Osteoblast (primary cell): Measurements from ENCODE around the gene SEPTIN12. TPM values are rescaled to one million over a fixed set of nuclear protein-coding genes. Genes with fewer than 3 reads are reported as not detected.

Experiments
- DNase-seq: peaks from one replicate; pipeline ENCODE4 v3.0.0; 2011; ENCODE audit warnings: low spot score, mixed read lengths; ENCODE audit not compliant: insufficient read length; ENCODE audit errors: missing footprints
- H2AFZ ChIP-seq: 2 replicates; pipeline ENCODE4 v1.6.0; 2011; ENCODE audit warnings: mild to moderate bottlenecking, low read length
- H3K27ac ChIP-seq: 2 replicates; pipeline ENCODE4 v1.5.1; 2011; ENCODE audit warnings: mild to moderate bottlenecking, low read depth, low read length, moderate library complexity
- H3K27me3 ChIP-seq: 2 replicates; pipeline ENCODE4 v1.6.0; 2012; ENCODE audit warnings: mild to moderate bottlenecking, control low read depth, inconsistent platforms, low read length, moderate library complexity; ENCODE audit not compliant: insufficient read depth
- H3K36me3 ChIP-seq: 2 replicates; pipeline ENCODE4 v1.5.1; 2011; ENCODE audit warnings: mild to moderate bottlenecking, low read length, control low read depth, moderate library complexity; ENCODE audit not compliant: insufficient read depth
- H3K4me1 ChIP-seq: 2 replicates; pipeline ENCODE4 v1.5.1; 2011; ENCODE audit warnings: mild to moderate bottlenecking, low read length, control low read depth, moderate library complexity; ENCODE audit not compliant: insufficient read depth
- H3K4me2 ChIP-seq: 2 replicates; pipeline ENCODE4 v1.6.0; 2011; ENCODE audit warnings: mild to moderate bottlenecking, low read length; ENCODE audit not compliant: insufficient read depth
- H3K4me3 ChIP-seq: fragments of 200-600 bp; sonication (generic); 3 replicates; pipeline ENCODE4 v1.5.1; 2012; ENCODE audit warnings: mild to moderate bottlenecking, low read length, inconsistent platforms; ENCODE audit not compliant: insufficient read depth
- H3K79me2 ChIP-seq: 2 replicates; pipeline ENCODE4 v1.6.0; 2012; ENCODE audit warnings: mild to moderate bottlenecking, low read length, control low read depth, inconsistent platforms; ENCODE audit not compliant: insufficient read depth
- H3K9me3 ChIP-seq: 2 replicates; pipeline ENCODE4 v1.5.1; 2011; ENCODE audit warnings: low read depth, low read length, control low read depth
- H4K20me1 ChIP-seq: 2 replicates; pipeline ENCODE4 v1.6.0; 2012; ENCODE audit warnings: mild to moderate bottlenecking, low read length, control low read depth; ENCODE audit not compliant: insufficient read depth
- total RNA-seq: library from RNA; depleted of rRNA; stranded (reverse); fragments of >200 nt; gene quantifications from 2 replicates; pipeline ENCODE4 v1.2.3, GENCODE V29; 2012
- TF ChIP-seq, protein P1 (sequence below): IDR thresholded peaks from 2 replicates; pipeline ENCODE4 v1.5.1; 2011; ENCODE audit warnings: mild to moderate bottlenecking, low read depth, low read length, moderate library complexity; ENCODE audit errors: extremely low read depth

Gene SEPTIN12, protein sequence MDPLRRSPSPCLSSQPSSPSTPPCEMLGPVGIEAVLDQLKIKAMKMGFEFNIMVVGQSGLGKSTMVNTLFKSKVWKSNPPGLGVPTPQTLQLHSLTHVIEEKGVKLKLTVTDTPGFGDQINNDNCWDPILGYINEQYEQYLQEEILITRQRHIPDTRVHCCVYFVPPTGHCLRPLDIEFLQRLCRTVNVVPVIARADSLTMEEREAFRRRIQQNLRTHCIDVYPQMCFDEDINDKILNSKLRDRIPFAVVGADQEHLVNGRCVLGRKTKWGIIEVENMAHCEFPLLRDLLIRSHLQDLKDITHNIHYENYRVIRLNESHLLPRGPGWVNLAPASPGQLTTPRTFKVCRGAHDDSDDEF
- total RNA-seq: not detected in 2 replicates

DNA sequence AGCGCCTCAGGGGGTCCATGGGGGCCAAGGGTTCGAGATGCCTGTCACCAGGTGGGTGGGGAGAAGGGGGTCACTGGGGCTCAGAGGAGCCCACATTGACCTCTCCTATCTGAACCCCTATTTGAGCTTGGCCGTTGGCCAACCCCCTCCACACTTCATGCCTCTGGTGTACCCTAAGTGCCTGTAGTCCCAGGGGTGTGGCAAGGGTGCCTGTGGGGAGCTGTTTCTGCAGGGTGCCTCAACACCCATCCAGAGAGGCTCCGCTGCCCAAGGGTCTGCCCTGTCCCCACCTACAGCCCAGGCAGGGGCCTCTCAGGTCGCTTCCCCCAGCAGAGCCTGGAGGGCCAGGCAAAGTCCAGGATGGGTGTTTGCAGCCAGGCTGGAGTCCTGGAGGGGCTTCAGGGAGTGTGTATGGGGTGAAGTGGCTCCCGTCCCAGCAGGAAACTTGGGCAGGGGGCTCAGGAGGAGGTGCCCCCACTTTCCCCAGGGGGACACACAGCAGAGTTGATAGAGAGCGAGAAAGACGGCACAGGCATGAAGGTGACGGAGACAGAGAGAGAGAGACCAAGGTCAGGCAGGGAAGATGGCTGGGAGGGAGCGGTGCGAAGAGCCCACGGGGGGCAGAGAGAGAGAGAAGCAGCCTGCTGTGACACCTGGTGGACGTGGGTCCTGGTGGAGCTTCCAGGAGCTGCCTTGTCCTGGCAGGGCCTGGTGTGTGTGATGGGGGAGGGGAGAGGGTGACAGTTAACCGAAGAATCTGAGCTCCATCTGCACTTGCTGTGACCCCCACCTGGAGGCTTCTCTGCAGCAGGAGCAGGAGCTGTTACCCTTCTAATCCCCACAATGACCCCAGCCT, at the start of gene SEPTIN12:
Gene SEPTIN12 (minus strand): TSS at position 719 of the 856 bp plus-strand sequence. CDS start 700 bp downstream, at position 19.
- Histone ChIP-seq H3K4me2 (no peak within 1 kb of the TSS), H2AFZ (no peak within 1 kb of the TSS), H3K4me1 (no peaks in the 10 kb centered on the region), H3K27ac (no peak within 1 kb of the TSS), H3K36me3 (no peaks in the 10 kb centered on the region), H3K4me3 (no peak within 1 kb of the TSS), H3K27me3 (no peaks in the 10 kb centered on the region), H3K9me3 (no peaks in the 10 kb centered on the region), H4K20me1 (no peaks in the 10 kb centered on the region), H3K79me2 (no peaks in the 10 kb centered on the region)
- TF ChIP-seq, protein P1, sequence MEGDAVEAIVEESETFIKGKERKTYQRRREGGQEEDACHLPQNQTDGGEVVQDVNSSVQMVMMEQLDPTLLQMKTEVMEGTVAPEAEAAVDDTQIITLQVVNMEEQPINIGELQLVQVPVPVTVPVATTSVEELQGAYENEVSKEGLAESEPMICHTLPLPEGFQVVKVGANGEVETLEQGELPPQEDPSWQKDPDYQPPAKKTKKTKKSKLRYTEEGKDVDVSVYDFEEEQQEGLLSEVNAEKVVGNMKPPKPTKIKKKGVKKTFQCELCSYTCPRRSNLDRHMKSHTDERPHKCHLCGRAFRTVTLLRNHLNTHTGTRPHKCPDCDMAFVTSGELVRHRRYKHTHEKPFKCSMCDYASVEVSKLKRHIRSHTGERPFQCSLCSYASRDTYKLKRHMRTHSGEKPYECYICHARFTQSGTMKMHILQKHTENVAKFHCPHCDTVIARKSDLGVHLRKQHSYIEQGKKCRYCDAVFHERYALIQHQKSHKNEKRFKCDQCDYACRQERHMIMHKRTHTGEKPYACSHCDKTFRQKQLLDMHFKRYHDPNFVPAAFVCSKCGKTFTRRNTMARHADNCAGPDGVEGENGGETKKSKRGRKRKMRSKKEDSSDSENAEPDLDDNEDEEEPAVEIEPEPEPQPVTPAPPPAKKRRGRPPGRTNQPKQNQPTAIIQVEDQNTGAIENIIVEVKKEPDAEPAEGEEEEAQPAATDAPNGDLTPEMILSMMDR: no peak
- peak; percentile 41 for DNase-seq

DNA sequence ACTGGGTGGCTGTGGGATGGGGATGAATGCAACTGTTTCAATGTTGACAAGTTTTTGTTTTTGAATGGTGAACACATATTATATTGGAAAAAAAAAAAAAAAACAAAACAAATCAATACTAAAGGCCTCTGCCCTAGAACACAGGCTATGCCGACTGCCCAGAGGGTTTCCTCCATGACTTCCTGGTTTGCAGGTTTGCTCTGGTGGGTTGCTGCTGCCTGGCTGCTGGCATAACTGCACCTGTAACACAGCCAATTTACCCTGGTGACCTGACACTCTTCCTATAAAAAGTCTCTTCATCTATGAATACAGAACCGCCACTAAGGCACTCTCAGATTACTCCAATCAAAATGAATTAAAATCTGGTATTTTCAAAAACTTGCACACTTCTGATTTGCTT, 48.6 kb upstream of the SEPTIN12 start:
- no peaks in the 10 kb centered on the region for H3K9me3 ChIP-seq
- H3K4me3 ChIP-seq: no peak overlapping the region
- H3K4me2 ChIP-seq: no peak overlapping the region
- TF ChIP-seq, protein P1: no peak
- DNase-seq: no peak
- peaks cover 46% of the 10 kb centered on the region for H3K79me2 ChIP-seq
- H3K27ac ChIP-seq: no peak overlapping the region
- peaks cover 82% of the 10 kb centered on the region for H3K36me3 ChIP-seq
- H2AFZ ChIP-seq: no peak overlapping the region
- H4K20me1 ChIP-seq: peaks cover 23% of the 10 kb centered on the region
- no peaks in the 10 kb centered on the region for H3K27me3 ChIP-seq
- no peaks in the 10 kb centered on the region for H3K4me1 ChIP-seq

DNA sequence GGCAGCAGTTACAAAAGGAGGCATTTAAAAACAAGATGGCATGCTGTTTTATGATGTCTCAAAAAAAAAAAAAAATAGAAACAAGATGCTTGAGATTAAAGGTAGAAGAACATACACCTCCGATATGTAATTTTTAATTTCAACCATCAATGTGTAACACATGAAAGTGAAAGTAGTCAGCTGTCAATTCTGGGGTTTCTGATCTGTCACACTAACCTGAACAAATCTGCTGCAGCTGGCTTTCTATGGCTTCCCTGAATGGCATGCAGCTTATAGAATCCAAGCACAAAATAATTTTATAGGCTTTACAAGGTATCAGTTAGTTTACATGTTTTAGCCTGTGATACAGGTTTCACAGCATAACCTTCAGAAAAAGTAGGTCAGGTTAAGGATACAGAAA, 45.4 kb upstream of the SEPTIN12 start:
- TF ChIP-seq, protein P1: no peak
- Histone ChIP-seq H3K27me3 (no peaks in the 10 kb centered on the region), H3K36me3 (peaks cover 83% of the 10 kb centered on the region), H4K20me1 (peaks cover 12% of the 10 kb centered on the region), H3K4me2 (no peak overlapping the region), H3K9me3 (no peaks in the 10 kb centered on the region), H3K4me3 (no peak overlapping the region), H3K27ac (no peak overlapping the region), H3K79me2 (peaks cover 33% of the 10 kb centered on the region), H2AFZ (no peak overlapping the region), H3K4me1 (no peaks in the 10 kb centered on the region)
- no peak for DNase-seq
